Mammary epithelial cell (primary cell): ENCODE measurements around the gene BCO1.

Experiments used
- EZH2 ChIP-seq: IDR thresholded peaks from 2 replicates; pipeline ENCODE4 v1.6.1; 2012; ENCODE audit warnings: low read length, inconsistent platforms, borderline replicate concordance
- TF ChIP-seq, protein P1 (sequence below), 2 donors: IDR thresholded peaks in 1 of 2; conservative IDR thresholded peaks in 1 of 2; 2 replicates each; pipeline ENCODE4 v1.5.1; 2011 to 2012; ENCODE audit warnings: inconsistent platforms in 2 of 2, low read length in 2 of 2, mild to moderate bottlenecking in 2 of 2, control low read depth in 1 of 2, low read depth in 1 of 2; ENCODE audit not compliant: insufficient read depth in 1 of 2; ENCODE audit errors: extremely low read depth in 1 of 2

DNA sequence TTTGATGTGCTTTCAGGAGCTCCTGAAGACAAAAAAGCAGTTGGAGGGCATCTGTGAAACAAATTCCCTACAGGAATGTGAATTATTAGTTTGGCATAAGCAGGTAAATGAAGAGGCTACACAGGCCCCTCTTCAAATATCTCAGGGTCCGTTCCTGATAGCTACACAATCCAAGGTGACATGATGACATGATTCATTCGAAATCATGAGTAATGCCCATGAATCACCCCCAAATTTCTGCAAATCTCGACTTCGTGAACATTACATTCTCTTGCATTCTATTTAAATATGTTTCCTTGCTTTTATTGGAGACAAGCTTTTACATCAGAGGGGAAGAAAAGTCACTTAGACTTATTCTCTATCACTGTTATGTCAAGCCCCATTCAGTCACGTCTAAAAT, 98.6 kb downstream of the BCO1 start:
- TF ChIP-seq, protein P1, sequence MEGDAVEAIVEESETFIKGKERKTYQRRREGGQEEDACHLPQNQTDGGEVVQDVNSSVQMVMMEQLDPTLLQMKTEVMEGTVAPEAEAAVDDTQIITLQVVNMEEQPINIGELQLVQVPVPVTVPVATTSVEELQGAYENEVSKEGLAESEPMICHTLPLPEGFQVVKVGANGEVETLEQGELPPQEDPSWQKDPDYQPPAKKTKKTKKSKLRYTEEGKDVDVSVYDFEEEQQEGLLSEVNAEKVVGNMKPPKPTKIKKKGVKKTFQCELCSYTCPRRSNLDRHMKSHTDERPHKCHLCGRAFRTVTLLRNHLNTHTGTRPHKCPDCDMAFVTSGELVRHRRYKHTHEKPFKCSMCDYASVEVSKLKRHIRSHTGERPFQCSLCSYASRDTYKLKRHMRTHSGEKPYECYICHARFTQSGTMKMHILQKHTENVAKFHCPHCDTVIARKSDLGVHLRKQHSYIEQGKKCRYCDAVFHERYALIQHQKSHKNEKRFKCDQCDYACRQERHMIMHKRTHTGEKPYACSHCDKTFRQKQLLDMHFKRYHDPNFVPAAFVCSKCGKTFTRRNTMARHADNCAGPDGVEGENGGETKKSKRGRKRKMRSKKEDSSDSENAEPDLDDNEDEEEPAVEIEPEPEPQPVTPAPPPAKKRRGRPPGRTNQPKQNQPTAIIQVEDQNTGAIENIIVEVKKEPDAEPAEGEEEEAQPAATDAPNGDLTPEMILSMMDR (conservative IDR thresholded peaks at IDR 0.05 in 1 of 2, IDR thresholded peaks at IDR 0.05 in 1 of 2; ENCODE audit: extremely low read depth in 1 of 2, insufficient read depth in 1 of 2, low read depth in 1 of 2, low read length in 2 of 2) = no peak
- TF ChIP-seq EZH2 = no peak
